GM20000 (cell line): ENCODE results near the gene SIVA1.
A peak's percentile ranks its signal among the peaks of the same experiment; 100 is the strongest.

Source experiments
- DNase-seq: peaks from one replicate; pipeline ENCODE4 v3.0.0; 2012; ENCODE audit warnings: low spot score
- CTCF ChIP-seq: IDR thresholded peaks from 2 replicates; pipeline ENCODE4 v1.5.1; 2012; ENCODE audit warnings: mild to moderate bottlenecking, control low read depth; ENCODE audit errors: extremely low read depth, missing control alignments

The SIVA1 gene

GRCh38 chr14:104796687-104797081, 43.7 kb downstream of the SIVA1 start:
- DNase-seq = no peak
- no peak for TF ChIP-seq CTCF

DNA sequence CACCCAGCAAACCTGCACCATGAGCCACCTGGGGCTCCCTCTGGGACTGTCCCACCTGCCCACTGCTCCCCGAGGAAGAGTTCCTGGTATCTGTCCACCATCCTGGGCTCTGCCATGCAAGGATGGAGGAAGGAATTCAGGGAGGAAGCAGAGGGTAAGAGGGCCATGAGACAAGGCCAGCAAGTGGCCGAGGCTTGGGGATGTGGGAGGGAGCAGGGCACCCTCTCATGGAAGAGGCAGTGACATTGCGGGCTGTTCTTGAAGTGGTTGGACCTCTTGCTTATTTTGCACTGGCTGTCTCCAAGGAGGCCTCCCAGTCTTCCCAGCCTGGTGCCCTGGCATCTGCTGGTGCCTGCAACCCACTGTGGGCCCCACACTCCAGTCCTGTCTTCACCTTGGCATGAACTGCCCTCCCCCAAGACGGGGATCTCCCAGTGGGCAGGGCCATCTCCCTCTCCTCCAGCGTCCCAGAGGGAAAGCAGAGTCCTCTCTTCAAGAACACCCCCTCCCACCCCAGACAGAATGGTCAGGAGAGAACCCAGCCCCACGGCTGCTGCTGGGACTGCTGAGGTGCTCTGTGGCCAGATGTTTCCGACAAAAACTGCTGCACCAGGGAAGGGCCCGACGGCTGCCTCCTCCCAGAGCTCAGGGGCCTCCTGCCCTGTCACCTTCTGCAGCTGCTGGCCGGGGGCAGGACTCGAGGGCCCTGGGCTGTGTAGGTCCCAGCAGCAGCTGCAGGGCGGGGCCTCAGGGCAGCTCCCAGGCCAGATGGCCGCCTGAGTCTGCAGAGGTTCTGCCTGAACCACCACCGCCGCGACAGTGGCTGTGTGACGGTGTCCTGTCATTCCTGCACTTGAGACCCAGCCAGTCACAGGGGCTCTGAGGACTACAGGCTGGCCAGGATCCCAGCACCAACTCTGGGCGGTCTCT, 44.4 kb downstream of the SIVA1 start:
- no peak for DNase-seq
- TF ChIP-seq CTCF = no peak

DNA sequence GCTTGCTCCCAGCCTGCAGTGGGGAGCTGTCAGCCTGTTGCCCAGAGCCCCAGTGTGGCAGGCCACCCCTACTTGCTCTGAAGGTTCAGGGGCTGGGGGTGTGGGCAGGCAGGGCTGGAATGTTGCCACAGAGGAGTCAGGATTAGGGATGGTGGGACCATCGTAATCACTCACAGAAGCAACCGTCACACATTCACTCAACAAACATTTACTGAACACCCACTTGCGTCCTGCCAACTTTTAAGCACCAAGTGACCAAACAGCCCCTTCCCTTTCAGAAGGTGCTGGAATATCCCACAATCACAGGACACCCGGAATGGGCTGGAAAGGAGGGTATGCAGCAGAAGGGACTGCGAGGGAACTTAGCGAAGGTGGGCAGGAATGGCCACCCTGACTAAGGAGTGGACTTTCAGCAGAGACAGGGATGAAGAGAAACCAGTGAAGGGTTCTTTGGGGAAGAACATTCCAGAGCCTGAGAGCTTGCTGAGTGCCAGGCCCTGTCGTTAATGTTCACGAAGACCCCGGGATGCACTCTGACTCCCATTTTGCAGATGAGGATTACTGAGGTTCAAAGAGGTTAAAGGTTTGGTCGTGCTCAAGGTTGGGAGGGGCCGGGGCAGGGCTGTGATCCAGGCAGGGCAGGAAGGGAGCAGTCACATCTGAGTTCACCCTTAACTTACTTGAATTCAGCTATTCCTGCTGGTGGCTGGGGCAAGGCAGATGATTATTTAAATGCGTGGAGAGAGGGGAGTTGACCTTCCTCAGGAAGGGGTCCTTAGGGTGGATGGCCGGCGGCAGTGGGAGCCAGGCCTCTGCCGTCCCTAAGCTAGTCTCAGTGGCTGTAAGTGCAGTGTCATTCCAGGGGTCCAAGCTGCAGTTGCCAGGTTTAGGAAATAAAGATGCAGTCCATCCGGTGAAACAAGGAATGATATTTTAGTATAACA, 45.6 kb downstream of the SIVA1 start:
- DNase-seq = no peak
- no peak for TF ChIP-seq CTCF

DNA sequence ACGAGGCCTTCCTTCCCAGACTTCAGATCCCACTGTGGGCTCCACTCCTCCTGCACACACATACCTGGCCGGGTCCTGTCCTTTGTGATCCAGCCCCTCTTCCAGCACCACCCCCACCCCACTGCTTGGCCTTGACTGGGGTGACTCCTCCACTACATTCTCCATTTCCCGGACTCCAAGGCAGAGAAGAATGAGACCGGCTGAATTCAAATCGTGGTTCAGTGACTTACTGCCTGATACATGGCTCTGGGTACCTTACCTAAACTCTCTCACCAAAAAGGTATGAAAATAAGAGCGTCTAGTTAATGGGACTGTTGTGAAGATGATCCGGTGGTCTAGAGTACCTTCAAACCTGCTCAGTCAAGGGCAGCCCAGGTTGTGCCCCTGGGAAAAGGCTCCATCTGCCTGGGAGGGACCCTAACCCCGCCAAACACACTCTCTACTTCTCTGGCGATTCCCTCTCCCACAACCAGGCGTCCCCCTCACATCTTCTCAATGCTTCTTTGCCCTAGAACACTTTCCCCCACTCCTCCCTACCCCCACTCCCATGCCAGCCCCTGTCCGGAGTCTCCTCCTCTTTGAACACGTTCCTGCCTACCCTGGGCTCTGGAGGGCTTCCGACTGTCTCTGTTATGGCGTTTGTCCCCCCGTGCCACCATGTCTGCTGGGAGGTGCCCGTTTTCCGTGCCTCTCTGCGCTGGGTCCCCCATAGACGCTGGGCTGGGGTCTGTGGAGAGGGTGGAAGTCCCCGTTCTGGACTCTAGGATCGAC, 46.5 kb downstream of the SIVA1 start:
- TF ChIP-seq CTCF = no peak
- DNase-seq = no peak

DNA sequence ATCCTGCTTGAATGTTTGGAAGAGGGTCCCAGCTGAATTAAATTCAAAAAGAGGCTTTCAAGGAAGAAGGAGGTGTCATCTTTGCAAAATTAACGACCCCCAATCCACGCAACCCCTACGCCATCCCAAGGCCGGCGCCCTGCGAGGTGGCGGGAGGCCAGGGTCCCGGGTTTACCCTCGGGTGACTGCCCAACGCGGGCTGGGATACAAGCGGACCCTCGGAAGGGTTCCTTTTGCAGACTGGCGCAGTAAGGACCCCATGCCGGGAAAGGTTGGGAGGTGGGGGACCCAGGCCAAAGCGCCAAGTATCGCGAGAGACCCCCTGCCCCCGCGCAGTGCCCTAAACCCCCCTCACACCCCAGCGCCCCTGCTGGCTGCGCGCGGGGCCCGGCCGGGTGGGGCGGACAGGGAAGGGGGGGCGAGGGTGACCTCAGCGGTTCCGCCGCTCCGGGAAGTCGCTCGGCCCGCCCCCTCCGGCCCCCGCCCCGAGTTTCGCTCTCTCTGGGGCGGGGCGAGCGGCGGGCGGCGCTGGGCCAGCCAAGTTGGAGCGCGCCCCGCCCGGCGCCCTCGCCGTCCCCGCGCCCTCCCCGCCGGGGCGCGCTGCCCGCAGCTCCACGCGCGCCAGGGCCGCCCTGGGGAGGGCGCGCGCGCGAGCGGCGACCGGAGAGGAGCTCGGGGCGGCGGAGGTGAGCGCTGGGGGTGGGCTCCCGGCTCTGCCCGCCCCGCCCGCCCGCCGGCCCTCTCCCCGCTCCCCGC, 47.2 kb downstream of the SIVA1 start:
- DNase-seq = peak; percentile 98
- no peak for TF ChIP-seq CTCF

DNA sequence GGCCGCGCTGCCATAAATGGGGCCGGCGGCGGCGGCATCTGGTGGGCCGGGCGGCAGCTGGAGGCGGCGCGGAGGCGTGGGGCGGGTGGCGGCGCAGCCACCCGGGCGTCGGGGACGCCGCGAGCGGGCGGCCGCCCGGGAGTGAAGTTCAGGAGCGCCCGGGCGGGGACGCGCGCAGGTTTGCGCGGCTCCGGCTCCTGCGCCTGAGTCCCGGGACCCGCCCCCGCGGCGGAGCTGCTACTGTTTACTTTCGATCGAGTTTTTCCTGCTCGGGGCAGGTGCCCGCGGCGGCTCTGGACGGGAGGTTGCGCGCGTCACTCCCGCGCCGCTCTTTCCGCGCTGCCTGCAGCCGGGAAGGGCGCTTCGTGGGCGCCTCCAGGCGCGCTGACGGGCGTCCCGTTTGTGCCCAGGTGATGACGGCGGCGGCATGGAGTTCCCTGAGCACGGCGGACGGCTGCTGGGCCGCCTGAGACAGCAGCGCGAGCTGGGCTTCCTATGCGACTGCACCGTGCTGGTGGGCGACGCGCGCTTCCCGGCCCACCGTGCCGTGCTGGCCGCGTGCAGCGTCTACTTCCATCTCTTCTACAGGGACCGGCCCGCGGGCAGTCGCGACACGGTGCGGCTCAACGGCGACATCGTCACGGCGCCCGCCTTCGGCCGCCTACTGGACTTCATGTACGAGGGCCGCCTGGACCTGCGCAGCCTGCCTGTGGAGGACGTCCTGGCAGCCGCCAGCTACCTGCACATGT, 48.0 kb downstream of the SIVA1 start, which contains the start of gene ZBTB42:
ZBTB42 (plus strand) TSS at position 331 of the 749 bp plus-strand sequence; CDS start at position 428, 97 bp downstream.
- TF ChIP-seq CTCF = no peak
- peak; percentile 87 for DNase-seq
